ENCODE results near the gene TMIGD1. TPM values are rescaled to one million over a fixed set of nuclear protein-coding genes. Genes with fewer than 3 reads are reported as not detected.

The TMIGD1 gene, protein sequence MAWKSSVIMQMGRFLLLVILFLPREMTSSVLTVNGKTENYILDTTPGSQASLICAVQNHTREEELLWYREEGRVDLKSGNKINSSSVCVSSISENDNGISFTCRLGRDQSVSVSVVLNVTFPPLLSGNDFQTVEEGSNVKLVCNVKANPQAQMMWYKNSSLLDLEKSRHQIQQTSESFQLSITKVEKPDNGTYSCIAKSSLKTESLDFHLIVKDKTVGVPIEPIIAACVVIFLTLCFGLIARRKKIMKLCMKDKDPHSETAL
- total RNA-seq: not detected in 2 replicates

DNA sequence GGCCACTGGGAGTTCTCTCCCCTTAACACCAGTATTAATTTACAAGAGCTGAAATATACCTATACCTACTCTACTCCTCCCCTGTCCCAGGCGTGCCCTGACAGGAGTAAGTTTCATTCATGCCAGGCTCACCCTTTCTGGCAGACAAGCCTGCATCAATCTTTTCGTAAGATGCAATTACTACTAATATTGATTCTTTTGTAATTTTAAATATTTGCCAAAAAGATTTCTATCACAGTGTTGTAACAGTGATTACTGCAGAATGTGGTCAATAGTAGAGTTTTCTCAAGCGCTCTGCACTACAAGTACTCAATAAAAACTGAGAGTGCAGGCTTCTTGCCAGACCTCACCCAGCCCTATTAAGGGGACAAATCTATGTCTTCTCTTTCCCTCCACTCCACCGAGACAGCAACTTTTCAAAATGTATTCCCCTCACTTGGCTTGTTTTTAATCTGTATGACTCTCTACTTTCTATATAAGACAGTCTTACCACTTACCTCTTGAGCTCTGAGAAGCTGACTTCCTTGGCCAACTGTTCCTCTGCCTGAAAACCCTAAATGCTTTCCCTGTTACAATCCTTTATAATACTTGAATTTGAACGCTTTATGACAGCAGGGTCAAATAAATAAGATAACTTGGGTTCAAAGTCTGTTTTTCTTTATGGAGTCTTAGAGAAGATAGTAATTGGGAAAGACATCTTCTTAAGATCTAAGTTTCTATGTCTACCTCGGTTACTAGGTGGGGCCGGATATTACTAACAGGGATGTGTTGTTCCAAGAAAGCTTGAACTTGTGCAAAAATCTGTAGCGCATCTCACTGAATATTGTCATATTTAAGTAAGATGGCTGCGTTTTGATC is at the start of gene TMIGD1:
Gene TMIGD1, minus strand, starts transcription at position 555 of the 858 bp plus-strand sequence. CDS start 1,924 bp downstream, outside the sequence.

DNA sequence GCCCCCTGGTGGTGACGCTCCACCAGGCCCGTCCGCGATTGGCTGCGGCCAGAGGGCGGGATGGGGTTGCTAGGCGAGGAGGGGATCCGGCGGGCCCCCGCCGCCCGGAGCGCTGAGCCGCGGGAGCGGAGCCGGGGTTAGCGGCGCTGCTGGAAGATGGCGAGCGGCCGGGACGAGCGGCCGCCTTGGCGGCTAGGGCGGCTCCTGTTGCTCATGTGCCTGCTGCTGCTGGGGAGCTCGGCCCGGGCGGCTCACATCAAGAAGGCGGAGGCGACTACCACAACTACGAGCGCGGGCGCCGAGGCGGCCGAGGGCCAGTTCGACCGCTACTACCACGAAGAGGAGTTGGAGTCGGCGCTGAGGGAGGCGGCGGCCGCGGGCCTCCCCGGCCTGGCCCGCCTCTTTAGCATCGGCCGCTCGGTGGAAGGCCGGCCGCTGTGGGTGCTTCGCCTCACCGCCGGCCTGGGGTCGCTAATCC is 45.0 kb upstream of the TMIGD1 start, which contains the start of gene CPD:
Gene CPD, plus strand, starts transcription at position 103 of the 478 bp plus-strand sequence. Its CDS starts 54 bp downstream, at position 157.

DNA sequence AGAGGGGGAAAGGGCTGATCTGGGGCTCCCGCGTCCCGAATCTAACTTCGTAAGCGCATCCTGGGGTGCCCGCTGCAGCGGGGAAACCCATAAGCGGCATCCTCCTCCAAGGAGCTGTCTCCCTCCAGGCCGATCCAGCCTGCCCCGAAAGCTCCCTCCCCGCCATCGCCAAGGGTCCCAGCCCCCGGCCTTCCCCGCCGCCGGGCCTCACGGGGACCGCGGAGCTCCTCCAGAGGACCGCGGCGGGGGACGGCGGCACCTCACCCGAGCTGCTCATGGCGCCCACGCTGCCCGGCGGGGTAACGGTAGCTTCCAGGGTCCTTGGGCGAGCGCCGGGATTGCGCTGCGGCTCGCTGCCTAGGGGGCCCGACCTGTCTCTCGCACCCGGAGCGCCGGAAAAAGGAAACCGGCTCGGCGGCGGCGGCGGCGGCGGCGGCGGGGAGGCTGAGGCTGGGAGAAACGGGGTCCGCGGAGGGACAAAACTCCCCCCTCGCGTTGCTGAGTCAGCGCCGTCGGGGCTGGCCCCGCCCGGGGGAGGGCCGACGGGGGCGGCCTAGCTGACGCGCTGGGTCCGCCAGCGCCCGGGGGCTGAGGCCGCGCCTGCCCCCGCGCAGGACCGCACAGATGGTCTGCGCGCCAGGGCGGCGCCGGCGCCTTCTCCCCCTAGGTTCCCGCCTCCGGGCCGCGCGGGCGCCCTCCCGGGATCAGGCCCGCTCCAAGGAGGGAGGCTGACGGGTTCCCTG is 42.1 kb downstream of the TMIGD1 start, which contains the start of gene BLMH:
Gene BLMH, minus strand, starts transcription at position 402 of the 743 bp plus-strand sequence. Its CDS starts 125 bp downstream, at position 277.

Other genes with a start within 250 kb of the TMIGD1 start
- 4.1 and 15.2 TPM in 2 replicates for gene NSRP1, start 217.2 kb downstream of the TMIGD1 start, total RNA-seq
- 0.32 TPM in 1 of 2 replicates, not detected in the other for gene SLC6A4, start 98.4 kb downstream of the TMIGD1 start, total RNA-seq
- 19.0 and 37.2 TPM in 2 replicates for gene BLMH, start 42.1 kb downstream of the TMIGD1 start, total RNA-seq
- 91.8 and 109 TPM in 2 replicates for gene CPD, start 44.9 kb upstream of the TMIGD1 start, total RNA-seq
- gene GOSR1, start 143.4 kb upstream of the TMIGD1 start, total RNA-seq: 20.5 and 21.9 TPM in 2 replicates

Measured in epithelial cell of alveolus of lung (primary cell).